Colonic mucosa (tissue), 4 donors: ENCODE results near the gene SLX1A. TPM values are rescaled to one million over a fixed set of nuclear protein-coding genes. Genes with fewer than 3 reads are reported as not detected.

Experiments
- DNase-seq: peaks from one replicate; pipeline ENCODE4 v3.0.0-alpha.2; 2020
- H3K27ac ChIP-seq: fragments of 200-600 bp; one replicate; pipeline ENCODE4 v1.8.0; 2021
- H3K27me3 ChIP-seq: fragments of 200-600 bp; one replicate; pipeline ENCODE4 v1.8.0; 2021
- H3K36me3 ChIP-seq: fragments of 200-600 bp; one replicate; pipeline ENCODE4 v1.8.0; 2021
- H3K4me1 ChIP-seq: fragments of 200-600 bp; one replicate; pipeline ENCODE4 v1.8.0; 2021; ENCODE audit warnings: mild to moderate bottlenecking
- H3K4me3 ChIP-seq: fragments of 200-600 bp; one replicate; pipeline ENCODE4 v1.8.0; 2021
- H3K9ac ChIP-seq, 2 donors: one replicate each; pipeline ENCODE4 v1.7.0; 2013; ENCODE audit warnings: control low read depth in 2 of 2, low read depth in 2 of 2, low read length in 2 of 2
- H3K9me3 ChIP-seq: fragments of 200-600 bp; one replicate; pipeline ENCODE4 v1.8.0; 2021
- intact Hi-C: fragments of 100-400 bp; cut with DNase I; formaldehyde crosslinking; loops from one replicate; pipeline ENCODE4 v1.14.1; 2022
- total RNA-seq, 2 donors: library from RNA; stranded (reverse); fragmentation: NEBNext Ultra II Directional in 1 of 2; extraction: Animal tissue kit (Norgen Biotek cat#: 25700) in 1 of 2; gene quantifications; one replicate each; pipeline ENCODE4 v1.2.1, GENCODE V29; 2021
- TF ChIP-seq, protein P1 (sequence below): fragments of 200-600 bp; IDR thresholded peaks from one replicate; pipeline ENCODE4 v1.8.0; 2022; ENCODE audit warnings: antibody characterized with exemption, mild to moderate bottlenecking
- donor health status: healthy.
- donor health status: DM: no; HTN: no; CAD: no.
- donor health status: DM: no; HTN: no; CAD: no.

The SLX1A gene
- total RNA-seq, 2 donors from 2014 or later: 70.2 to 114 TPM

DNA sequence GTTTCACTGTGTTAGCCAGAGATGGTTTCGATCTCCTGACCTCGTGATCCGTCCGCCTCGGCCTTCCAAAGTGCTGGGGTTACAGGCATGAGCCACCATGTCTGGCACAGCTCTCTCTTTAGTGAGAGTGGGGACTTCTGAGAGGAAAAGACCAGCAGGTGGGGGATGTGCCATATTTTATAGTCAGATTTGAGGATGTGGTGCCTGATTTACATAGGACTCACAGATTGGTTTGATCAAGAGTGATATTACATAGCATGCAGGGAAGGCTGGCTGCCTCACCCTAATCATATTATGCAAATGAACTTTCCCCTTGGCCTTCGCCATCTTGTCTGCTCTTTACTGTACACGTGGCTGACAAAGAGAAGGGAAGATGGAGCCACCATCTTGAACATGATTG lies 42.6 kb upstream of the SLX1A start:
- Histone ChIP-seq H3K27ac (no peak overlapping the region), H3K4me3 (no peak overlapping the region), H3K4me1 (no peaks in the 10 kb centered on the region), H3K27me3 (no peaks in the 10 kb centered on the region), H3K9me3 (no peaks in the 10 kb centered on the region), H3K36me3 (no peaks in the 10 kb centered on the region), H3K9ac (no peak overlapping the region)
- TF ChIP-seq, protein P1, sequence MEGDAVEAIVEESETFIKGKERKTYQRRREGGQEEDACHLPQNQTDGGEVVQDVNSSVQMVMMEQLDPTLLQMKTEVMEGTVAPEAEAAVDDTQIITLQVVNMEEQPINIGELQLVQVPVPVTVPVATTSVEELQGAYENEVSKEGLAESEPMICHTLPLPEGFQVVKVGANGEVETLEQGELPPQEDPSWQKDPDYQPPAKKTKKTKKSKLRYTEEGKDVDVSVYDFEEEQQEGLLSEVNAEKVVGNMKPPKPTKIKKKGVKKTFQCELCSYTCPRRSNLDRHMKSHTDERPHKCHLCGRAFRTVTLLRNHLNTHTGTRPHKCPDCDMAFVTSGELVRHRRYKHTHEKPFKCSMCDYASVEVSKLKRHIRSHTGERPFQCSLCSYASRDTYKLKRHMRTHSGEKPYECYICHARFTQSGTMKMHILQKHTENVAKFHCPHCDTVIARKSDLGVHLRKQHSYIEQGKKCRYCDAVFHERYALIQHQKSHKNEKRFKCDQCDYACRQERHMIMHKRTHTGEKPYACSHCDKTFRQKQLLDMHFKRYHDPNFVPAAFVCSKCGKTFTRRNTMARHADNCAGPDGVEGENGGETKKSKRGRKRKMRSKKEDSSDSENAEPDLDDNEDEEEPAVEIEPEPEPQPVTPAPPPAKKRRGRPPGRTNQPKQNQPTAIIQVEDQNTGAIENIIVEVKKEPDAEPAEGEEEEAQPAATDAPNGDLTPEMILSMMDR: no peak
- intact Hi-C loops: no loop called here
- no peak for DNase-seq

DNA sequence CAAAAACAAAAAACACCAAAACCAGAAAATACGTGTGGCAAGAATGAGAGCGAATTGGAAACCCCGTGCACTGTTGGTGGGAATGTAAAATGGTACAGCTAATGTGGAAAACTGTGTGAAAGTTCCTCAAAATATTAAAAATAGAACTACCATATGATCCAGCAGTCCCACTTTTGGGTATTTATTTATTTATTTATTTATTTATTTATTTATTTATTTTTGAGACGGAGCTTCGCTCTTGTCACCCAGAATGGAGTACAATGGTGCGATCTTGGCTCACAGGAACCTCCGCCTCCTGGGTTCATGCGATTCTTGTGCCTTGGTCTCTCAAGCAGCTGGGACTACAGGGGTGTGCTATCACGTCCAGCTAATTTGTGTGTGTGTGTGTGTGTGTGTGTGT lies 41.2 kb upstream of the SLX1A start:
- intact Hi-C loops: no loop called here
- no peak for DNase-seq
- Histone ChIP-seq H3K27me3 (no peaks in the 10 kb centered on the region), H3K36me3 (no peaks in the 10 kb centered on the region), H3K4me1 (no peaks in the 10 kb centered on the region), H3K9me3 (no peaks in the 10 kb centered on the region), H3K4me3 (no peak overlapping the region), H3K27ac (no peak overlapping the region), H3K9ac (no peak overlapping the region)
- TF ChIP-seq, protein P1: no peak

DNA sequence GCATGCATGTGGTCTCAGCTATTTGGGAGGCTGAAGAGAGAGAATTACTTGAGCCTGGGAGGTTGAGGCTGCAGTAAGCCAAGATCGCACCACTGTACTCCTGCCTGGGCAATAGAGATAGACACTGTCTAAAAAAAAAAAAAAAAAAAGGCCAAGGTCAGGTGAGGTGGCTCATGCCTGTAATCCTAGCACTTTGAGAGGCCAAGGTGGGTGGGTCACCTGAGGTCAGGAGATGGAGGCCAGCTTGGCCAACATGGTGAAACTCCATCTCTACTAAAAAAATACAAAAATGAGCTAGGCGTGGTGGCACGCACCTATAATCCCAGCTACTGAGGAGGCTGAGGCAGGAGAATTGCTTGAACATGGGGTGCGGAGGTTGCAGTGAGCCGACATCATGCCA lies 38.5 kb upstream of the SLX1A start:
- intact Hi-C loops: no loop called here
- H3K9ac ChIP-seq: no peak overlapping the region

DNA sequence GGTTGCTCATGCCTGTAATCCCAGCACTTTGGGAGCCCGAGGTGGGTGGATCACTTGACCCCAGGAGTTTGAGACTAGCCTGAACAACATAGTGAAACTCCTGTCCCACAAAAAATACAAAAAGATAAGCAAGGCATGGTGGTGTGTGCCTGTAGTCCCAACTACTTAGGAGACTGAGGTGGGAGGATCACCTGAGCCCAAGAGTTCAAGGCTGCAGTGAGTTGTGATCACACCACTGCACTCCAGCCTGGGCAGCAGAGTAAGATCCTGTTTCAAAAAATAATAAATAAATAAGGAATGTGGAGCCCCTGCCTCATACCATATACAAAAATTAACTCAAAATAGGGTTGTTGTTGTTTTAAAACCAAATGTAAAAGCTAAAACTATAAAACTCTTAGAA lies 36.5 kb upstream of the SLX1A start:
- no peak overlapping the region for H3K27ac ChIP-seq
- no peaks in the 10 kb centered on the region for H3K27me3 ChIP-seq
- no peaks in the 10 kb centered on the region for H3K4me1 ChIP-seq
- H3K4me3 ChIP-seq: no peak overlapping the region
- no peaks in the 10 kb centered on the region for H3K9me3 ChIP-seq
- no peak for DNase-seq
- intact Hi-C loops: no loop called here
- H3K9ac ChIP-seq: no peak overlapping the region
- TF ChIP-seq, protein P1: no peak
- no peaks in the 10 kb centered on the region for H3K36me3 ChIP-seq

More for the DNA sequence above, 38.5 kb upstream of the SLX1A start:
- Histone ChIP-seq H3K27ac (no peak overlapping the region), H3K9me3 (no peaks in the 10 kb centered on the region), H3K36me3 (no peaks in the 10 kb centered on the region), H3K4me1 (no peaks in the 10 kb centered on the region), H3K4me3 (no peak overlapping the region), H3K27me3 (no peaks in the 10 kb centered on the region)
- no peak for DNase-seq
- TF ChIP-seq, protein P1: no peak

DNA sequence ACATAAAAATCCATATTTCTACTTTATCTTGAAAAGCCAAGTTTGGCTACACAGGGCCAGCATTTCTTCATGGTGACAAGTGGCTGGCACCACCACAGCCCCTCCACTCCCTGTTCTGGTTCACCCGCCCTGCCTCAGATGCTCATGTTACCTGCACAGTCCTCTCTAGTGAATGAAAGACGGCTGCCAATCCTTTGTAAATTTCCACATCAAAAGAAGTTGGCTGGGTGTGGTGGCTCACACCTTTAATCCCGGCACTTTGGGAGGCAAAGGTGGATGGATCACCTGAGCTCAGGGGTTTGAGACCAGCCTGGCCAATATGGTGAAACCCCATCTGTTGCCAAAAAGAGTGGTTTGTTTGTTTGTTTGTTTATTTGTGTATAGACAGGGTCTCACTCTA lies 30.1 kb upstream of the SLX1A start:
- Histone ChIP-seq H3K9ac (no peak overlapping the region), H3K9me3 (no peaks in the 10 kb centered on the region), H3K27ac (no peak overlapping the region), H3K27me3 (no peaks in the 10 kb centered on the region), H3K4me1 (no peaks in the 10 kb centered on the region), H3K36me3 (no peaks in the 10 kb centered on the region), H3K4me3 (no peak overlapping the region)
- no peak for DNase-seq
- intact Hi-C loops: no loop called here
- TF ChIP-seq, protein P1: no peak
